ENCODE measurements around the gene VPS33A. TPM values are rescaled to one million over a fixed set of nuclear protein-coding genes. Genes with fewer than 3 reads are reported as not detected.
"Not testable (repeated sequence)": the region's sequence is repeated elsewhere in the genome, so short reads cannot be mapped to it uniquely, and the experiment has no call there.

The VPS33A gene
- total RNA-seq, 1 donor from 2014 or later = 28.7 TPM

DNA sequence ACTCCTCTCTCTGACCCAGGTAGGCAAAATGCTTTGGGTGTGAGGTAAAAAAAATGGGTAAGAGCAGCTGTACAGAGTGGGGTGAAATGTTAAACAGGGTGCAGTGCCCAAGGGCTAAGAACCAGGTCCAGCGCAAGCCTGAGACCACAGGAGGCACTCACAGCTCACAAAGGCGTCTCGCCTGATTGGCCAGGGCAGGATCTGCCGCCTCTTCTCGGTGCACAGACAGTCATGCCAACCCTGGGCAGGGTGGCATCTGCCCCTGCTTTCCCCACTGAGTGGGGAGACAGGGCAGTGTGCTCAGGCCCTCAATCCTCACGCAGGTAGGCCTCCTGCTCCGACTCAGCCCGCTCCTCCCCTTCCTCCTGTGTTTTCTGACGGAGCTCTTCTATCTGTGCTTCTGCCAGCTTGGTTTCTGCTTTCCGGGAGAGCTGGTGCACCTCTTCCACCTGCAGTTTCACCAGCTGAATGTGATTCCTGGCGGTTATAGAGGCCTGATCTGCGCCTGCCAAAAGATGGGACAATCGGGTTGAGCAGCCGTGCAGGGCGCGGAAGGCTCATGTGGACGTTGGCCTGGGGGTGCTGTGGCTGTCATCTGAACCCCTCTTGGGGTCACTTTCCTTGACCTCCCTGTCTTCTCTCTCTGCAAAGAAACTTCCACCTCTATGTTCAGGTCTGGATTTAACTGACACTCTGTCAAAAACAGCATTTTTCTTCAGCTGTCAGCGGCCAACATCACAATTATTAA, 58.0 kb downstream of the VPS33A start:
- peaks cover 28% of the 10 kb centered on the region for H3K36me3 Mint-ChIP-seq (ENCODE audit: low read depth)
- no peaks in the 10 kb centered on the region for H3K9me3 Mint-ChIP-seq
- H3K4me1 Mint-ChIP-seq (ENCODE audit: low read depth) = no peaks in the 10 kb centered on the region
- intact Hi-C loops (cut with micrococcal nuclease) = no loop called here
- H3K4me3 Mint-ChIP-seq = no peak overlapping the region
- DNase-seq (ENCODE audit: low spot score) = no peak
- peaks cover 11% of the 10 kb centered on the region for H3K27me3 Mint-ChIP-seq (ENCODE audit: insufficient read depth)
- H3K27ac Mint-ChIP-seq = no peak overlapping the region

DNA sequence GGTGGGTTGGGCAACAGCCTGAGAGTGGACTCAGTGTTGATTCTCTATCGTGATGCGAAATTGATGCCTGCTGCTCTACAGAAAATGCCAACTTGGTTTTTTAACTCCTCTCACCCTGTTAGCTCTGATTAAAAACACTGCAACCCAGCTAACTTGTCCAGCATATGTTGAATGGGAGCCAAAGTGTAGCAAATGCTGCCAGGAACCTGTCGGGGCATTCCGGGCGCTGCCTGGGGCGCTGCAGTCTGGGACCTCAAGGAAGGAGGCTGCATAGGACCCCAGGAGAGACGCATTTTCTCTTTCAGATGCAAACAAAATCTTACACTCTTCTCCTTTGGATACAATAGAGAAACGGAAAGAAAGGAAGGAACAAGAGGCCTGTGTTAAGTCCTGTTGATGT, 58.9 kb downstream of the VPS33A start:
- no peak overlapping the region for H3K27ac Mint-ChIP-seq

DNA sequence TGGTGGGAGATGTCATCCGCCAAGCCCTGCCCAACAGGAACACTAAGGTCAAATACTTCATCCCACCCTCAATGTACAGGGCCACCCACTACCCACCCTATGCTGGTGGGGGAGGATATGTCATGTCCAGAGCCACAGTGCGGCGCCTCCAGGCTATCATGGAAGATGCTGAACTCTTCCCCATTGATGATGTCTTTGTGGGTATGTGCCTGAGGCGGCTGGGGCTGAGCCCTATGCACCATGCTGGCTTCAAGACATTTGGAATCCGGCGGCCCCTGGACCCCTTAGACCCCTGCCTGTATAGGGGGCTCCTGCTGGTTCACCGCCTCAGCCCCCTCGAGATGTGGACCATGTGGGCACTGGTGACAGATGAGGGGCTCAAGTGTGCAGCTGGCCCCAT, 59.3 kb downstream of the VPS33A start:
- H3K4me3 Mint-ChIP-seq = no peak overlapping the region
- no peaks in the 10 kb centered on the region for H3K4me1 Mint-ChIP-seq (ENCODE audit: low read depth)
- DNase-seq (ENCODE audit: low spot score) = no peak
- peaks cover 20% of the 10 kb centered on the region for H3K36me3 Mint-ChIP-seq (ENCODE audit: low read depth)
- no peaks in the 10 kb centered on the region for H3K9me3 Mint-ChIP-seq
- intact Hi-C loops (cut with micrococcal nuclease) = no loop called here
- peaks cover 18% of the 10 kb centered on the region for H3K27me3 Mint-ChIP-seq (ENCODE audit: insufficient read depth)
- no peak overlapping the region for H3K27ac Mint-ChIP-seq

More for the DNA sequence above, 58.9 kb downstream of the VPS33A start:
- Mint-ChIP-seq H3K4me3 (no peak overlapping the region), H3K9me3 (no peaks in the 10 kb centered on the region), H3K36me3 (ENCODE audit: low read depth) (peaks cover 24% of the 10 kb centered on the region), H3K27me3 (ENCODE audit: insufficient read depth) (peaks cover 18% of the 10 kb centered on the region), H3K4me1 (ENCODE audit: low read depth) (no peaks in the 10 kb centered on the region)
- no peak for DNase-seq (ENCODE audit: low spot score)
- intact Hi-C loops (cut with micrococcal nuclease) = no loop called here

DNA sequence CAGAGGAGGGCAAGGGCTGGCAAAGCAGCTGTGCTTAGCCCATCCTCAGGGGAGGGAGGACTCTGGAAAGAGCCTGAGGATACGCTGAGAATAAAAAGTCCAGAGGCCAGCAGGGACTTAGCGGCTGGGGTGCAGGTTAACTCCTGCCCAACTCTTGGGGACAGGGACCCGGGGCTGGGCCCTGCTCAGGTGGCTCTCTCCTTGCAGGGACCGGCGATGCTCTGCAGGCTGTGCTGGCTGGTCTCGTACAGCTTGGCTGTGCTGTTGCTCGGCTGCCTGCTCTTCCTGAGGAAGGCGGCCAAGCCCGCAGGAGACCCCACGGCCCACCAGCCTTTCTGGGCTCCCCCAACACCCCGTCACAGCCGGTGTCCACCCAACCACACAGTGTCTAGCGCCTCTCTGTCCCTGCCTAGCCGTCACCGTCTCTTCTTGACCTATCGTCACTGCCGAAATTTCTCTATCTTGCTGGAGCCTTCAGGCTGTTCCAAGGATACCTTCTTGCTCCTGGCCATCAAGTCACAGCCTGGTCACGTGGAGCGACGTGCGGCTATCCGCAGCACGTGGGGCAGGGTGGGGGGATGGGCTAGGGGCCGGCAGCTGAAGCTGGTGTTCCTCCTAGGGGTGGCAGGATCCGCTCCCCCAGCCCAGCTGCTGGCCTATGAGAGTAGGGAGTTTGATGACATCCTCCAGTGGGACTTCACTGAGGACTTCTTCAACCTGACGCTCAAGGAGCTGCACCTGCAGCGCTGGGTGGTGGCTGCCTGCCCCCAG, 60.0 kb downstream of the VPS33A start:
- intact Hi-C loops (cut with micrococcal nuclease) = no loop called here
- H3K4me3 Mint-ChIP-seq = no peak overlapping the region
- H3K27ac Mint-ChIP-seq = no peak overlapping the region
- no peaks in the 10 kb centered on the region for H3K4me1 Mint-ChIP-seq (ENCODE audit: low read depth)
- H3K9me3 Mint-ChIP-seq = no peaks in the 10 kb centered on the region
- no peak for DNase-seq (ENCODE audit: low spot score)
- peaks cover 16% of the 10 kb centered on the region for H3K36me3 Mint-ChIP-seq (ENCODE audit: low read depth)
- H3K27me3 Mint-ChIP-seq (ENCODE audit: insufficient read depth) = peaks cover 21% of the 10 kb centered on the region

DNA sequence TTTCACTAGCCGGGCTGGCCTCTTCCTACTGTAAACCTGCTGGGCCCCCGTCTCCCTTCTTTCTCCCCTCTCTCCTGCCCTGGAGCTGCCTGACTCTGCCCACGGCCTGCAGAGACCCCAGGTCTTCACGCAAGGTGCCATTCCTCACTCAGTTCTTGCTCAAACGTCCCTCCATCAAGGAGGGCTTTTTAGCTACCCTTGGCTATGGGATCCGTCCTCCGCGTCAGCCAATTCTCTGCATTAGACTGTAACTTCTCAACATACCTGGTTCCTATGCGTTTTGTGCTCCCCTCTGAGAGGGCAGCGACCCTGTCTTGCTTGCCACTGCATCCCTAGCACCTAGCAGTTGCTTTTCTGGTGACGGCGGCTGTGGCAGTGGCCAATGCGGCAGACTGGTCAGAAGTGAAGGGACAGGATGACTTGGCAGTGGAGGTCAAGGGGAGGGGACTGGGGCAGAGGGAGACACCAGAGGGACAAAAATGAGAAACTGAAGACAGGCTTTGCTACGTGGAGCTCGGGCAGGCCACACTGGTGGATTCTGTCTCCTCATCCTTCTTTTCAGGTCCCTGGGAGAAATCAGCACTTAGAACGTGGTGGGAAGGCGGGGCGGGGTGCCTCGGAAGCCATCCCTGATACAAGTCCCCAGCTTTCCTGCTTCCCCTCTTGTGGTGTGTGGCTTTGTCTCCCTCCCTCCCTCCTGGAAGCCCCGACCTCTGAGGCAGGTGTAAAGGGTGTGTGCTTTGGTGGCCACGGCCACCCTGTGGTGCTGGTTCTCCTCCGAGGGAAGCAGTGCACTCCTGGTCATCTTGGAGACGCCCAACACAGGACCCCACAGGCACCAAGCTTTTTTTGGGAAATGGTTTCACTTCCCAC, 61.0 kb downstream of the VPS33A start:
- H3K27ac Mint-ChIP-seq = no peak overlapping the region
- intact Hi-C loops (cut with micrococcal nuclease) = no loop called here
- no peaks in the 10 kb centered on the region for H3K9me3 Mint-ChIP-seq
- peak overlapping the region; percentile 75 for H3K4me3 Mint-ChIP-seq
- H3K36me3 Mint-ChIP-seq (ENCODE audit: low read depth) = peaks cover 13% of the 10 kb centered on the region
- DNase-seq (ENCODE audit: low spot score) = no peak
- H3K27me3 Mint-ChIP-seq (ENCODE audit: insufficient read depth) = peaks cover 23% of the 10 kb centered on the region
- no peaks in the 10 kb centered on the region for H3K4me1 Mint-ChIP-seq (ENCODE audit: low read depth)

DNA sequence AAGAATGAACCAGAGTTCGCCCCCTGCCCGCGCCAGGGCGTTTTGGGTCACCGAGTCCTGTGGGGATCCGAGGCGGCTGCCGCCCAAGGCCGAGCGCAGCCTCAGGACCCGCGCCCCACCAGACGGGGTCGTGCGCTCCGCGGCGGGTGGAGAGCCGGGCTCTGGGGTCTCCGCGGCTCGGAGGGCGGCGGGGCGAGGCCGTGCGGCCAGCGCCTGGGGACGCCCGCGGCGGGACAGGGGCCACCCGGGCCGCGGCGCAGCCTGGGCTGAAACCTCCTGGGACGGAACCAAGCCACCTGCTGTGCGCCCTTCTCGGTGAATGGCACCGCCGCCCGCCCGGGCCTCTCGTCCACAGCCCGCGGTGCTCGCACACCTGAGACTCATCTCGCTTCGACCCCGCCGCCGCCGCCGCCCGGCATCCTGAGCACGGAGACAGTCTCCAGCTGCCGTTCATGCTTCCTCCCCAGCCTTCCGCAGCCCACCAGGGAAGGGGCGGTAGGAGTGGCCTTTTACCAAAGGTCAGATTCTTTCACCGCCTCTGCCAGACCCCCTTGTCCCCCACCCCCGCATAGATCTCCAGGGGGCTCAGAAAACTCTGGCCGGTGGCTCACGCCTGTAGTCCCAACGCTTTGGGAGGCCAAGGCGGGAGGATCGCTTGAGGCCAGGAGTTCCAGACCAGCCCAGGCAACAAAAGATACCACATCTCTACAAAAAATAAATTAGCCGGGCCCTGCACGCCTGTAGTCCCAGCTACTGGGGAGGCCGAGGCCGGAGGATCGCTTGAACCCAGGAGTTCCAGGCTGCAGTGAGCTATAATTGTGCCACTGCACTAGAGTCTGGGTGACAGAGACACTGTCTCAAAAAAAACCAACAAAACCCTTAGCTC, 61.9 kb downstream of the VPS33A start:
- peaks cover 7% of the 10 kb centered on the region for H3K36me3 Mint-ChIP-seq (ENCODE audit: low read depth)
- peak overlapping the region; percentile 75 for H3K4me3 Mint-ChIP-seq
- no peak for DNase-seq (ENCODE audit: low spot score)
- H3K27ac Mint-ChIP-seq = no peak overlapping the region
- H3K27me3 Mint-ChIP-seq (ENCODE audit: insufficient read depth) = peaks cover 23% of the 10 kb centered on the region
- no peaks in the 10 kb centered on the region for H3K4me1 Mint-ChIP-seq (ENCODE audit: low read depth)
- intact Hi-C loops (cut with micrococcal nuclease) = no loop called here
- no peaks in the 10 kb centered on the region for H3K9me3 Mint-ChIP-seq

DNA sequence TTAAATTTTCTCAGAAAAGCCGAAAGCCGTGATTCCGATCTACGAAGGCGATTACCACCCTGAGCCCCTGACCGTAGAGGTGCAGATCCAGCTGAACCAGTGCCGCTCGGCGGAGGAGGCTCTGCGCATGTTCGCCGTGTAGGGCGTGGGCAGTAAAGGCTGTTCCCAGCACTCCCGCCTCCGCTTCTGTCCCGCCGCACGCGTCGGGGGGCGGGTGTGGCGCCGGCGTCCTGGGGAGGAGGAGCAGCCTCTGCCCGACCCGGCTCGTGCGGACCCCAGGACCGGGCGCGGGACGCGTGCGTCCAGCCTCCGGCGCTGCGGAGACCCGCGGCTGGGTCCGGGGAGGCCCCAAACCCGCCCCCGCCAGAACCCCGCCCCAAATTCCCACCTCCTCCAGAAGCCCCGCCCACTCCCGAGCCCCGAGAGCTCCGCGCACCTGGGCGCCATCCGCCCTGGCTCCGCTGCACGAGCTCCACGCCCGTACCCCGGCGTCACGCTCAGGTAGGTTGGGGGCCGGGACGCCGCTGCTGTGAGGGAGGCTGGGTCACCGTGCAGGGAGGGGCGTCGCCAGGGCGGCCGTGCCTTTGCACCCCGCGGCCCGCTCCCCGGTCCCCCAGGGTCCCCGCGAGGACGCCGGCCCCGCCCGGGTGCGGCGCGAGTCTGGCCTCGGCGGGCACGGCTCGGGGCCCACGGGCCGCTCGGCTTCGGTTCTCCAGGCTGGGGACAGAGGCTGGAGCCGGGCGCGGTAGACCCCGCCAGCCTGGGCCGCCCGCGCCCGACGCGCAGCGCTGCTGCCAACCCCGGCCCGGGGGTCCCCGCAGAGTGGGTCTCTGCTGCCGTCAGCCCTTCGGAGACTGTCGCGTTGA, 62.8 kb downstream of the VPS33A start, which contains the start of gene B3GNT4:
Gene B3GNT4, plus strand, starts transcription at position 409 of the 866 bp plus-strand sequence. CDS start 910 bp downstream, outside the sequence.
- H3K36me3 Mint-ChIP-seq (ENCODE audit: low read depth) = peaks cover 5% of the 10 kb centered on the region
- H3K4me1 Mint-ChIP-seq (ENCODE audit: low read depth) = no peaks in the 10 kb centered on the region
- H3K27me3 Mint-ChIP-seq (ENCODE audit: insufficient read depth) = peaks cover 23% of the 10 kb centered on the region
- no peaks in the 10 kb centered on the region for H3K9me3 Mint-ChIP-seq
- peak within 1 kb of the TSS; percentile 82 for H3K4me3 Mint-ChIP-seq
- DNase-seq (ENCODE audit: low spot score) = peak; percentile 45
- intact Hi-C loops (cut with micrococcal nuclease) = loop anchor here (1.0 kb wide), 1 partner anchor 23 kb away; the partner anchor contains the start of gene DIABLO
- H3K27ac Mint-ChIP-seq = peak within 1 kb of the TSS; percentile 40

DNA sequence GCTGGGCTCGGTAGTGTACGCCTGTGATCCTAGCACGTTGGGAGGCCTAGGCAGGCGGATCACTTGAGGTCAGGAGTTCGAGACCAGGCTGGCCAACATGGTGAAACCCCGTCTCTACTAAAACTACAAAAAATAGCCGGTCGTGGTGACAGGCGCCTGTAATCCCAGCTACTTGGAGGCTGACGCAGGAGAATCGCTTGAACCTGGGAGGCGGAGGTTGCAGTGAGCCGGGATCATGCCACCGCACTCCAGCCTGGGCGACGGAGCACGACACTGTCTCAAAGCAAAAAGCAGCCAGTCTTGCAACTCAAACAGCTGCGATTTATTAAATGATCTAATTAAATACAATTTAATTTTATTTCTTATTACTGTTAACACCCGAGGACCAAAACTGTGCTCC, 63.5 kb downstream of the VPS33A start:
- intact Hi-C loops (cut with micrococcal nuclease) = loop anchor here (1.0 kb wide), 1 partner anchor 23 kb away; the partner anchor contains the start of gene DIABLO
- Mint-ChIP-seq H3K27me3 (ENCODE audit: insufficient read depth) (peaks cover 28% of the 10 kb centered on the region), H3K4me3 (peak overlapping the region; percentile 82)
- H3K4me1 Mint-ChIP-seq (ENCODE audit: low read depth); DNase-seq (ENCODE audit: low spot score); H3K36me3 Mint-ChIP-seq (ENCODE audit: low read depth); H3K9me3 Mint-ChIP-seq; H3K27ac Mint-ChIP-seq: not testable (repeated sequence)

DNA sequence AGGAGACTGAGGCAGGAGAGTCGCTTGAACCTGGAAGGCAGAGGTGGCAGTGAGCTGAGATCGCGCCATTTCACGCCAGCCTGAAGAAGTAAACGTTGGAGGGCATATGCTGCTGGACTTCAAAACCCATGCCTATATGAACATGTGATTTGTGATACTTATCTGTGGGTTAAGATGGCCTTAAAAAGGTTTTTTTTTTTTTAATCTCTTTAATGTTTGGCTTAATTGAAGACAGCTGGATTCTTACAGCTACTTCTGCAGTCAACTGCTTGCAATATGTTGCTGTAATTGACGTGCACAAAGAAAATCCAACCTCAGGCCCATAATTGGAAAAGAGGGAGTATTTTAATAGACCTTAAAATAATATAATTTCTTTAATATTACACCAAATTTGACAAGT, 64.3 kb downstream of the VPS33A start:
- no peak overlapping the region for H3K27ac Mint-ChIP-seq
- peaks cover 11% of the 10 kb centered on the region for H3K4me1 Mint-ChIP-seq (ENCODE audit: low read depth)
- H3K4me3 Mint-ChIP-seq = no peak overlapping the region
- peaks cover 2% of the 10 kb centered on the region for H3K36me3 Mint-ChIP-seq (ENCODE audit: low read depth)
- H3K27me3 Mint-ChIP-seq (ENCODE audit: insufficient read depth) = peaks cover 33% of the 10 kb centered on the region
- intact Hi-C loops (cut with micrococcal nuclease) = no loop called here
- DNase-seq (ENCODE audit: low spot score) = no peak
- no peaks in the 10 kb centered on the region for H3K9me3 Mint-ChIP-seq

DNA sequence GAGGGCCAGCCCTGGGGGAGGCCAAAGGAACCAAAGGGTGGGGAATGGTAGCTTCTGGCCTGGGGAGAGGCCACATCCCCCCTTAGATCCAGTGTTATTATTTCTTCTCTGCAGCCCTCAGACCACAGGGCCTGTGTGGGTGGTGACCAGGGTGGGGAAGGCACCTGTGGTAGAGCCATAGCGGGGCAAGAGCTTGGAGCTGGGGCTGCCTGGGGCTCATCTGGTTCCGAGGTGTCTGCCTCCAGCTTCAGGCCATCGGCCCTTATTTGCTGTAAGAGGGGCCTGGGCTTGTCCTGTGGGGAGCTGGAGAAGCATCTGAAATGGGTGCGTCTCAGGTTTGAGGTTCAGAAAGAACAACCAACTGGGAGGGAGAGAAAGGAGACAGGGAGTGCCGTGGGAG, 64.9 kb downstream of the VPS33A start:
- peaks cover 33% of the 10 kb centered on the region for H3K27me3 Mint-ChIP-seq (ENCODE audit: insufficient read depth)
- peaks cover 11% of the 10 kb centered on the region for H3K4me1 Mint-ChIP-seq (ENCODE audit: low read depth)
- intact Hi-C loops (cut with micrococcal nuclease) = no loop called here
- H3K9me3 Mint-ChIP-seq = no peaks in the 10 kb centered on the region
- peak overlapping the region; percentile 33 for H3K4me3 Mint-ChIP-seq
- no peak overlapping the region for H3K27ac Mint-ChIP-seq
- H3K36me3 Mint-ChIP-seq (ENCODE audit: low read depth) = peaks cover 2% of the 10 kb centered on the region
- DNase-seq (ENCODE audit: low spot score) = no peak

DNA sequence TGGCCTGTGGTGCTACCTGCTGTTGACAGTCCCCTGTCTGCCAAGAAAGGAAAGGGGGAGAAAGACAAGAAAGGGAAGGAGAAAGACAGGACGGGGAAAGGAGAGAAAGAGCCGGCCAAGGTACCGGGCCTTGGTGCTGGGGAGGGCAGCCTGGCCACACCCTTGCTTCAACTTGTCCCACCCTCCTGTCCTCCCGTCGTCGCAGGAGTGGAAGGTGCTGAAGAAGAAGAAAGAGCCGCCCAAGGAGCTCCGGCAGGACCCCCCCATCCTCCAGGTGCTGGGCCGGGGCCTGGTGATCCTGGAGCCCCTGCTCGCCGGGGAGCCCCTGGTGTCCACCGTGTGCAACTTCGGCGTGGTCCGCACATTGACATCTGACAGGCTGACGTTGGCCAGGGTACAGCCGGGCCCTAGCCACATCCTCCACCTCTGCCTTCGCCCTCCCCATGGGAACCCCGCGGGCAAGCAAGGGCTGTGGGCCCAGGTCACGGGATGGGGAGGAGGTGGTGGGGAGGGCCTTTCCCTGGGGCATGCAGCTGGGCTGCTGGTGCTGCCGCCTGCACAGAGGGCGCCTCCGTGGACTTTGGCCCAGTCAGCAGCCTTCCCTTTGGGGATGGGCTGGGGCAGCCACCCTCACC, 65.6 kb downstream of the VPS33A start:
- DNase-seq (ENCODE audit: low spot score) = no peak
- H3K4me1 Mint-ChIP-seq (ENCODE audit: low read depth) = peaks cover 11% of the 10 kb centered on the region
- peaks cover 32% of the 10 kb centered on the region for H3K27me3 Mint-ChIP-seq (ENCODE audit: insufficient read depth)
- no peak overlapping the region for H3K27ac Mint-ChIP-seq
- H3K9me3 Mint-ChIP-seq = no peaks in the 10 kb centered on the region
- H3K4me3 Mint-ChIP-seq = no peak overlapping the region
- peaks cover 2% of the 10 kb centered on the region for H3K36me3 Mint-ChIP-seq (ENCODE audit: low read depth)
- intact Hi-C loops (cut with micrococcal nuclease) = no loop called here
